Activated T-cell treated with anti-CD3 and anti-CD28 coated beads for 1 hour (primary cell): ENCODE results near the gene TRIM33.
"Not testable (repeated sequence)": the region's sequence is repeated elsewhere in the genome, so short reads cannot be mapped to it uniquely, and the experiment has no call there.

Experiments used
- DNase-seq: peaks from one replicate; pipeline ENCODE4 v3.0.0-alpha.2; 2020; ENCODE audit warnings: low read depth

Gene TRIM33

GRCh38 chr1:114510274-114511031, 550 bp downstream of the TRIM33 start:
- peak; percentile 19 for DNase-seq

DNA sequence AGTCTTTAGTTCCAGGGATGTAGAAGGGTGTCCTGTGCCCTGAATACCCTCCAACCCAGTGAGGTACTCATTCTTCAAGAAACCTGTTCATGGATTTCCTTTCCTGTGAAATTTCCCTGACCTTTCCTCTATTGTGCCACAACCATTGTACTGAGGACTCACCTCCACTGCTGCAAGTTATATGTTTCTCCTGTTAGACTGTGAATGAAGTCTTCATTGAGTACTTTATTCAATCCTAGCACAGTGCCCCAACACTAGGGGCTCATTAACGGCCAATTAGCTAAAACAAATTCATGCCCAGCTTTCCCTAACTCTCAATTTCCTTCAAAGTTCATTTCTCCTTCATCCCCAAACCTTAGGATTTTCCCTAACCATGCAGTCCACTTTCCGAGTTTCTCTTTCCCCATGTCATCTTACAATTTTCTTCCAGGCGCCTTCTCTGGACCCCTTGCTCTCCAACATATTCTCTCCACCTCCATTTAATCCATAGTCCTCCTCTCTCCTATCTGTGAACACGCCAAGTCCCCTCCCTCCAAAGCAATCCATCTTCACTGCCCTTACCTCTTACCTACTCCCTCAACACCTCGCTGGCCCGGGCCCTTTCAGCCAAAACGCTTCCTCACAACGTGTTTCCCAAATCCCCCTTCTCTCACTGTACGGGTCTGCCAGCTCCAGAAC, 1.3 kb downstream of the TRIM33 start:
- DNase-seq = no peak

GRCh38 chr1:114508386-114508898, 2.6 kb downstream of the TRIM33 start:
- no peak for DNase-seq

GRCh38 chr1:114507513-114507912, 3.5 kb downstream of the TRIM33 start:
- no peak for DNase-seq

- DNase-seq = no peak
These were observed 5.8 kb downstream of the TRIM33 start for GRCh38 chr1:114505148-114505561.

GRCh38 chr1:114503916-114504422, 7.0 kb downstream of the TRIM33 start:
- no peak for DNase-seq

DNA sequence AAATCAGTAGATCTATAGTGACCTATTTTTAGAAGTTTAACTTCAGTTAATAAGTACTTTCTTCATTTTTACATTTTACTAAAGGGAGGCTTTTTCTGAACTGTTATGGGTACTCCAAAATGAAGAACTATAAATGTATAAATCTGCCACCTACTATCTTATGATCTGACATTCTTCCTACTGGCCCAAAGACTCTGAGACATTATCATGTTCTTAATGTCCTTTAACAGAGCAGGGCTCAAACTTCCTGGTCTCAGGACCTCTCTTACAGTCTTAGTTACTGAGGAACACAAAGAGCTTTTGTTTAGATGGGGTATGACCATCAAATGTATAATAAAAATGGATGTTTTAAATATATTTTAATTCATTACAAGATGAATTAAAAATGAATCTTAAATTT, 8.9 kb downstream of the TRIM33 start:
- DNase-seq = no peak

DNA sequence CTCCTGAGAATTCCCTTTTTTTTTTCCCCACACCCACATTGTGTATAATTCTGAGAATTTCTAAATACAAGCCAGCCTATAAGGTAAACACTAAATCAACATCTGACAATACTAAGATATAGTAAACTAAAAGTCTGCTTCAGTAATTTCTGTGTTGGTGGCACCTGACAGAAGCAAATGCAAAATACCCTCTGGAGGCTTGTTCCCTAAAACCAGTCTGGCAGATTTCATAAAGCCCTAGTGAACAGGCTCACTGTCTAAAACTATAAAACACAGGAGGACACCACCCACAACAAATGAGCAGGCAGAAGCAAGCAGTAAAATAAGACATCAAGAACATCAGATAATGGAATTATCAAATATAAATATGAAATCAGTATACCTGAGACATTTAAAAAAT, 11.5 kb downstream of the TRIM33 start:
- no peak for DNase-seq

- no peak for DNase-seq
These were observed 14.9 kb downstream of the TRIM33 start for GRCh38 chr1:114496089-114496488.

DNA sequence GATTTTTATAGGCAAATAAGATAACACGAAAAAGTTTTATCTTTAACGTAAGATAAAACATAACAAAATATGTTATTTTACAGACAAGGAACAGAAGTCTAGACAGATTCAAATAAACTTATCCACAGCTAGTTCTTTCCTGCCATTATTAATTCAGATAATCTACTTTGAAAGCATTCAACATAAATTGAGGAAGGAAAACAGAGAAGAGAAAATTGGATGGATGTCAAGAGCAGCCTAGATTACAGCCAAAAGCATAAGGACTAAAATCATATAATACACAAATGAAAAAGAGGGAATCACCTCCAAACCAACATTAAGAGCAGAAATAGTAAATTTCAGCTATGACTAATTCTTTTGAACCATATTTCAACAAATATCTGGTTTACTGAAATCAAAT, 15.5 kb downstream of the TRIM33 start:
- no peak for DNase-seq

- no peak for DNase-seq
These were observed 18.0 kb downstream of the TRIM33 start for GRCh38 chr1:114492978-114493377.

DNA sequence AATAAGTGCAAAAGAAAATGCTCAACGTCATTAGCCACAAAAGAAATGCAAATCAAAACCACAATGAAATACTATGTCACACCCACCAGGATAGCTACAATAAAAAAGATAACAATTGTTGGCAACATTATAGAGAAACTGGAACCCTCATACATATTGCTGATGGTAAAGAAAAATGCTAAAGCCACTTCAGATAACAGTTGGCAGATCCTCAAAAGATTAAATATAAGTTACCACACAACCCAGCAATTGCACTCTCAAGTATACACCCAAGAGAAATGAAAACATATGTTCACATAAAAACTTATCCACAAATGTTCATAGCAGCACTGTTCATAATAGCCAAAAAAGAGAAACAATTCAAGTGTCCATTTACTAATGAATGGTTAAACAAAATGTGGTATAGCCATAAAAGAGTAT, 20.7 kb downstream of the TRIM33 start:
- DNase-seq = no peak

DNA sequence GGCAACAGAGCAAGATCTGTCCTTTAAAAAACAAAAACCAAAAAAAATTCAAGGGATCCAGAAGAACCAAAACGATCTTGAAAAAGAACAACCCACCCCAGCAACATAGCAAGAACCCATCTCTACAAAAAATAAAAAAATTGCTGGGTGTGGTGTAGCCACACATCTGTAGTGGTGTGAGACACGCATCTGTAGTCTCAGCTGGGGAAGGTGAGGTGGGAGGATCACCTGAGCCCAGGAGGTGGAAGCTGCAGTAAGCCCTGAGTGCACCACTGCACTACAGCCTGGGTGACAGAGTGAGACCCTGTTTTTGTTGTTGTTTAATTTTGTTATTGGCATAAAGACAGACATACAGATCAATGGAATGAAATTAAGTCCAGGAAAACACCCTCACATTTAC, 22.3 kb downstream of the TRIM33 start:
- no peak for DNase-seq

- no peak for DNase-seq
These were observed 25.7 kb downstream of the TRIM33 start for GRCh38 chr1:114485286-114485685.

GRCh38 chr1:114482585-114482984, 28.4 kb downstream of the TRIM33 start:
- DNase-seq = no peak

GRCh38 chr1:114479636-114480035, 31.4 kb downstream of the TRIM33 start:
- not testable (repeated sequence) for DNase-seq

GRCh38 chr1:114479134-114479533, 31.9 kb downstream of the TRIM33 start:
- DNase-seq = no peak

DNA sequence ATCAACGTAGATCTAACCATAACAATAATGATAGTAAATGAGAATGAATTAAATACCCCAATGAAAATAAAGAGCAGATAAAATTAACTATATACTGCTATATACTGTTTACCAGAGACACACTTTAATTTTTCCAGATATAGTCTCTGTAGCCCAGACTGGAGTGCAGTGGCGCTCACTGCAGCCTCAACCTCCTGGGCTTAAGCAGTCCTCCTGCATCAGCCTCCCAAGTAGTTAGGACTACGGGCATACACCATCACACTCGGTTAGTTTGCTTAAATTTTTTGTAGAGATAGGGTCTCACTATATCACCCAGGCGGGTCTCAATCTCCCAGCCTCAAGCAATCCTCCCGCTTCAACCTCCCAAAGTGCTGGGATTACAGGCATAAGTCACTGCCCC, 37.2 kb downstream of the TRIM33 start:
- no peak for DNase-seq

- DNase-seq = no peak
These were observed 38.6 kb downstream of the TRIM33 start for GRCh38 chr1:114472408-114472807.

DNA sequence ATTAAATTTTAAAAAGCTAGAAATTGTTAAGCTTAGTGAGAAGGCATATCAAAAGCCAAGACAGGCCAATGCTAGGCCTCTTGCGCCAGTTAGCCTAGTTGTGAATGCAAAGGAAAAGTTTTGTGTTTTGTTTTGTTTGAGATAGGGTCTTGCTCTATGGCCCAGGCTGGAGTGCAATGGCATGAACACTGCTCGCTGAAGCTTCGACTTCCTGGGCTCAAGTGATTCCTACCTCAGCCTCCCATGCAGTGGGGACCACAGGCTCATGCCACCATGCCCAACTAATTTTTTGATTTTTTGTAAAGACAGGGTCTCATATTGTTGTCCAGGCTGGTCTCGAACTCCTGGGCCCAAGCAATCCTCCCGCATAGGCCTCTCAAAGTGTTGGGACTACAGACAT, 40.3 kb downstream of the TRIM33 start:
- no peak for DNase-seq

GRCh38 chr1:114468710-114469468, 42.1 kb downstream of the TRIM33 start:
- DNase-seq = no peak

DNA sequence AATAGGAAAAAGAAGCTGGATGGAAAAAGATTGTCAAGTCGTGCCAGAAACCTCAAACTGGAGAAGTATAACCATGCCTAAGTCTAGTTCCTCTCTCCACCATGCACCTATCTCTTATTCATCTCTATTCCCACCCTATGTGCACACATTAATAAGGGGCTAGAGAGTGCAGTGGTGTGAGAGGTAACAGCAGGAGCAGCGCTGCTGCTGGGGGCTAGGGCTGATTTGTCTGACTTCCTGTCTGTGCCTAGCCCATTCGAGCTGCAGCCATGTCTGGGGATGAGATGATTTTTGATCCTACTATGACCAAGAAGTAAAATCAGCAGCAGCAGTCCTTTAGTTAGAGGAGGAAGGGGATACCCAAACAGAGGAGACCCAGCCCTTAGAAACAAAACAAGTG, 43.0 kb downstream of the TRIM33 start:
- DNase-seq = no peak

DNA sequence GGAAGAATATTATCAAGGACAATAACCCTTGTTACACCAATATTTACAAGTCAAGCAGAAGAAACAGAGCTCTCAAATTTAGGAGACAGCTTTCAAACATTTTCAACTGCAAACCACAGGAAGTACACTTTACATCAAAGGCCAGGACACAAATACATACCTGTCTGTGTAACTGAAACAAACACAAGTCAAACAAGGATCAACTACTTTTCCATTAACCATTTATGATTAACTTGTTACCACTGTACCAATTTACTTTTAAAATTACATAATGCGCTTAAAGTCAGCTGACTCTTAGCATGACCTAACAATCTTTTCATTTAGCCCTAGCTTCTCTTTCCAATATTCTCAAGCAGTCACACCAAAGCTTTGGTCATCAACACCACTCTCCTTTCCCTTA, 43.5 kb downstream of the TRIM33 start:
- no peak for DNase-seq
